H9 (cell line): ENCODE measurements around the gene ACP3. TPM values are rescaled to one million over a fixed set of nuclear protein-coding genes. Genes with fewer than 3 reads are reported as not detected.

Experiments used
- DNase-seq: peaks from one replicate; pipeline ENCODE4 v3.0.0-alpha.2; 2017
- H2AFZ ChIP-seq: one replicate; pipeline ENCODE4 v1.6.1; 2013; ENCODE audit warnings: mild to moderate bottlenecking, low read length, control low read depth, moderate library complexity
- H2AK5ac ChIP-seq: 2 replicates; pipeline ENCODE4 v1.6.1; 2013; ENCODE audit warnings: low read length, control low read depth, mixed read lengths; ENCODE audit not compliant: insufficient read length
- H2BK120ac ChIP-seq: one replicate; pipeline ENCODE4 v1.6.1; 2013; ENCODE audit warnings: low read depth, mild to moderate bottlenecking, low read length, control low read depth, inconsistent platforms; ENCODE audit not compliant: poor library complexity, severe bottlenecking
- H2BK12ac ChIP-seq: 2 replicates; pipeline ENCODE4 v1.6.1; 2013; ENCODE audit warnings: low read length, control low read depth, mixed read lengths, low read depth; ENCODE audit not compliant: insufficient read length
- H2BK15ac ChIP-seq: 2 replicates; pipeline ENCODE4 v1.6.1; 2013; ENCODE audit warnings: low read depth, low read length, control low read depth
- H2BK20ac ChIP-seq: one replicate; pipeline ENCODE4 v1.6.1; 2013; ENCODE audit warnings: low read depth, mild to moderate bottlenecking, low read length, control low read depth, inconsistent platforms; ENCODE audit not compliant: poor library complexity, severe bottlenecking
- H2BK5ac ChIP-seq: 2 replicates; pipeline ENCODE4 v1.6.1; 2013; ENCODE audit warnings: low read length, control low read depth, mixed read lengths; ENCODE audit not compliant: insufficient read length
- H3K14ac ChIP-seq: 2 replicates; pipeline ENCODE4 v1.6.1; 2013; ENCODE audit warnings: low read length, control low read depth; ENCODE audit not compliant: insufficient read depth
- H3K18ac ChIP-seq: 2 replicates; pipeline ENCODE4 v1.6.1; 2013; ENCODE audit warnings: low read depth, mild to moderate bottlenecking, mixed read lengths, low read length, control low read depth; ENCODE audit not compliant: insufficient read length
- H3K23ac ChIP-seq: 2 replicates; pipeline ENCODE4 v1.6.1; 2013; ENCODE audit warnings: low read length, control low read depth, mixed read lengths, low read depth; ENCODE audit not compliant: insufficient read length
- H3K23me2 ChIP-seq: 2 replicates; pipeline ENCODE4 v1.6.1; 2013; ENCODE audit warnings: low read depth, mild to moderate bottlenecking, mixed read lengths, low read length, control low read depth; ENCODE audit not compliant: insufficient read length, poor library complexity, severe bottlenecking
- H3K27ac ChIP-seq: 2 replicates; pipeline ENCODE4 v1.5.1; 2013; ENCODE audit warnings: low read length, control low read depth, mixed read lengths, low read depth; ENCODE audit not compliant: insufficient read length
- H3K27me3 ChIP-seq: 2 replicates; pipeline ENCODE4 v1.6.1; 2013; ENCODE audit warnings: low read length, control low read depth, inconsistent platforms; ENCODE audit not compliant: insufficient read depth
- H3K4ac ChIP-seq: 2 replicates; pipeline ENCODE4 v1.6.1; 2013; ENCODE audit warnings: low read depth, mild to moderate bottlenecking, control low read depth, inconsistent platforms, low read length, moderate library complexity
- H3K4me1 ChIP-seq: 2 replicates; pipeline ENCODE4 v1.6.1; 2013; ENCODE audit warnings: low read length, control low read depth, inconsistent platforms; ENCODE audit not compliant: insufficient read depth
- H3K4me2 ChIP-seq: 2 replicates; pipeline ENCODE4 v1.6.1; 2013; ENCODE audit warnings: low read length, control low read depth, mixed read lengths; ENCODE audit not compliant: insufficient read length, insufficient read depth
- H3K56ac ChIP-seq: 2 replicates; pipeline ENCODE4 v1.6.1; 2013; ENCODE audit warnings: low read depth, mild to moderate bottlenecking, mixed read lengths, low read length, control low read depth; ENCODE audit not compliant: insufficient read length
- H3K79me1 ChIP-seq: 2 replicates; pipeline ENCODE4 v1.6.1; 2013; ENCODE audit warnings: low read depth, mild to moderate bottlenecking, moderate library complexity, low read length, control low read depth, inconsistent platforms; ENCODE audit not compliant: insufficient read depth, poor library complexity, severe bottlenecking
- H3K79me2 ChIP-seq: 2 replicates; pipeline ENCODE4 v1.6.1; 2013; ENCODE audit warnings: low read length, control low read depth, inconsistent platforms; ENCODE audit not compliant: insufficient read depth
- H3K9ac ChIP-seq: 2 replicates; pipeline ENCODE4 v1.6.1; 2013; ENCODE audit warnings: low read length, control low read depth, mixed read lengths; ENCODE audit not compliant: insufficient read length; ENCODE audit errors: extremely low read depth
- H3K9me3 ChIP-seq: one replicate; pipeline ENCODE4 v1.6.1; 2013; ENCODE audit warnings: low read depth, low read length, inconsistent platforms; ENCODE audit not compliant: control insufficient read depth
- H3T11ph ChIP-seq: one replicate; pipeline ENCODE4 v1.6.1; 2013; ENCODE audit warnings: mild to moderate bottlenecking, low read length, control low read depth, inconsistent platforms
- H4K20me1 ChIP-seq: one replicate; pipeline ENCODE4 v1.6.1; 2013; ENCODE audit not compliant: control insufficient read depth, insufficient read length, insufficient read depth
- H4K5ac ChIP-seq: 2 replicates; pipeline ENCODE4 v1.6.1; 2013; ENCODE audit warnings: low read depth, mild to moderate bottlenecking, mixed read lengths, low read length, control low read depth; ENCODE audit not compliant: insufficient read length
- H4K8ac ChIP-seq: replicated peaks from 2 replicates; pipeline ENCODE4 v1.6.1; 2013; ENCODE audit warnings: low read length, control low read depth, mixed read lengths, low read depth; ENCODE audit not compliant: insufficient read length
- H4K91ac ChIP-seq: 2 replicates; pipeline ENCODE4 v1.6.1; 2013; ENCODE audit warnings: low read depth, mild to moderate bottlenecking, moderate library complexity, mixed read lengths, low read length, control low read depth; ENCODE audit not compliant: insufficient read length
- H3K27ac Mint-ChIP-seq, 3 experiments: 2 replicates in 2 of 3; 3 replicates in 1 of 3; pipeline ENCODE4 v1.8.0; 2020 to 2021; ENCODE audit warnings: mixed read lengths in 3 of 3, mild to moderate bottlenecking in 1 of 3, moderate library complexity in 1 of 3
- H3K27me3 Mint-ChIP-seq: 2 replicates; pipeline ENCODE4 v1.8.0; 2021; ENCODE audit warnings: low read depth, mild to moderate bottlenecking, moderate library complexity, mixed read lengths
- H3K36me3 Mint-ChIP-seq, 3 experiments: 2 replicates in 2 of 3; 3 replicates in 1 of 3; pipeline ENCODE4 v1.8.0; 2020 to 2021; ENCODE audit warnings: low read depth in 3 of 3, mixed read lengths in 3 of 3; ENCODE audit not compliant: insufficient read depth in 1 of 3
- H3K4me1 Mint-ChIP-seq, 2 experiments: 2 replicates each; pipeline ENCODE4 v1.8.0; 2020; ENCODE audit warnings: mixed read lengths in 2 of 2
- H3K4me3 Mint-ChIP-seq, 2 experiments: 2 replicates in 1 of 2; 3 replicates in 1 of 2; pipeline ENCODE4 v1.8.0; 2020 to 2021; ENCODE audit warnings: mild to moderate bottlenecking in 2 of 2, mixed read lengths in 2 of 2, moderate library complexity in 1 of 2
- H3K9me3 Mint-ChIP-seq, 2 experiments: 2 replicates in 1 of 2; 3 replicates in 1 of 2; pipeline ENCODE4 v1.8.0; 2020; ENCODE audit warnings: mild to moderate bottlenecking in 2 of 2, mixed read lengths in 2 of 2, moderate library complexity in 1 of 2
- total RNA-seq: library from RNA; stranded (reverse); gene quantifications from 2 replicates; pipeline ENCODE4 v1.2.1, GENCODE V29; 2021
- TF ChIP-seq, protein P1 (sequence below): fragments of 200-600 bp; sonication (generic); conservative IDR thresholded peaks from 3 replicates; pipeline ENCODE4 v1.8.0; 2021; ENCODE audit warnings: antibody characterized with exemption, mild to moderate bottlenecking

ACP3 gene
- total RNA-seq, 1 experiment from 2014 or later: 0.17 TPM

DNA sequence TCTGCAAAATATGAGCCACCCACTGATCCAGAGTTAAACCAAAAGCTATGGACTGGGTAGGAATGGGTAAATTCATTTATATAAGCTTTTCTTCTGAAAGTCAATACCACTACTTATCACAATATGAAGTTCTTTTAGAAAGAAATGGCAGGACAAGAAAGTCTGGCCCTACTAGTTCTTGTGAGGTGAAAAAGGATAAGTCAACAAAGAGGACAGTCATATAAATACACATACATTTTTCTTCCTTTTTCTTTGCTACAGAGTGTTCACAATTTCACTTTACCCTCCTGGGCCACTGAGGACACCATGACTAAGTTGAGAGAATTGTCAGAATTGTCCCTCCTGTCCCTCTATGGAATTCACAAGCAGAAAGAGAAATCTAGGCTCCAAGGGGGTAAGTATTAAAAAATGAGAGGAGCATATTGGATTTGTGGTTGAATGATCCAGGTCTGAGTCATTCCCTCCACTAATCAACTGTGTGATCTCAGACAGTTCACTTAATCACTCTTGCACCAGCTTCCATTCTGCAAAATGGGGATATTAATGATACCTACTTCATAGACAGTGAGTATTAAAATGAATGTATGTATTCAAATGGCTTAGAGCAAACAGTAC is 27.6 kb downstream of the ACP3 start:
- no peak overlapping the region for H2BK15ac ChIP-seq
- Mint-ChIP-seq H3K4me1 (peaks cover 9 to 13% of the 10 kb centered on the region in 2 experiments), H3K9me3 (no peaks in the 10 kb centered on the region), H3K4me3 (no peak overlapping the region), H3K27me3 (no peaks in the 10 kb centered on the region; the same call in 1 of the 2 replicates), H3K27ac (no peak overlapping the region), H3K36me3 (no peaks in the 10 kb centered on the region)
- no peaks in the 10 kb centered on the region for H3K4me1 ChIP-seq
- H3K56ac ChIP-seq: no peak overlapping the region
- H3K9ac ChIP-seq: no peak overlapping the region
- H2BK12ac ChIP-seq: no peak overlapping the region
- no peak overlapping the region for H3K18ac ChIP-seq
- no peaks in the 10 kb centered on the region for H3K9me3 ChIP-seq
- H4K20me1 ChIP-seq: no peaks in the 10 kb centered on the region
- H2AK5ac ChIP-seq: no peak overlapping the region
- no peak overlapping the region for H3K23ac ChIP-seq
- no peaks in the 10 kb centered on the region for H3K79me2 ChIP-seq
- H4K8ac ChIP-seq: no peak overlapping the region
- H4K91ac ChIP-seq: no peak overlapping the region
- no peak for DNase-seq
- H2BK120ac ChIP-seq: no peak overlapping the region
- H3K23me2 ChIP-seq: no peaks in the 10 kb centered on the region
- H3K79me1 ChIP-seq: no peaks in the 10 kb centered on the region
- H3T11ph ChIP-seq: no peak overlapping the region
- H3K4ac ChIP-seq: no peak overlapping the region
- H2BK20ac ChIP-seq: no peak overlapping the region
- no peak overlapping the region for H2AFZ ChIP-seq
- TF ChIP-seq, protein P1, sequence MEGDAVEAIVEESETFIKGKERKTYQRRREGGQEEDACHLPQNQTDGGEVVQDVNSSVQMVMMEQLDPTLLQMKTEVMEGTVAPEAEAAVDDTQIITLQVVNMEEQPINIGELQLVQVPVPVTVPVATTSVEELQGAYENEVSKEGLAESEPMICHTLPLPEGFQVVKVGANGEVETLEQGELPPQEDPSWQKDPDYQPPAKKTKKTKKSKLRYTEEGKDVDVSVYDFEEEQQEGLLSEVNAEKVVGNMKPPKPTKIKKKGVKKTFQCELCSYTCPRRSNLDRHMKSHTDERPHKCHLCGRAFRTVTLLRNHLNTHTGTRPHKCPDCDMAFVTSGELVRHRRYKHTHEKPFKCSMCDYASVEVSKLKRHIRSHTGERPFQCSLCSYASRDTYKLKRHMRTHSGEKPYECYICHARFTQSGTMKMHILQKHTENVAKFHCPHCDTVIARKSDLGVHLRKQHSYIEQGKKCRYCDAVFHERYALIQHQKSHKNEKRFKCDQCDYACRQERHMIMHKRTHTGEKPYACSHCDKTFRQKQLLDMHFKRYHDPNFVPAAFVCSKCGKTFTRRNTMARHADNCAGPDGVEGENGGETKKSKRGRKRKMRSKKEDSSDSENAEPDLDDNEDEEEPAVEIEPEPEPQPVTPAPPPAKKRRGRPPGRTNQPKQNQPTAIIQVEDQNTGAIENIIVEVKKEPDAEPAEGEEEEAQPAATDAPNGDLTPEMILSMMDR: no peak
- no peaks in the 10 kb centered on the region for H3K27me3 ChIP-seq
- no peak overlapping the region for H3K27ac ChIP-seq
- no peak overlapping the region for H3K14ac ChIP-seq
- no peak overlapping the region for H3K4me2 ChIP-seq
- no peak overlapping the region for H4K5ac ChIP-seq
- no peak overlapping the region for H2BK5ac ChIP-seq
